HepG2 (cell line): ENCODE results near the gene BCAS4. TPM values are rescaled to one million over a fixed set of nuclear protein-coding genes. Genes with fewer than 3 reads are reported as not detected.

Experiments used
- AKAP8 ChIP-seq: sonication (generic); formaldehyde crosslinking; IDR thresholded peaks from 2 replicates; pipeline ENCODE4 v1.5.1; 2020; ENCODE audit warnings: mild to moderate bottlenecking, missing genetic modification reagents
- ATF3 ChIP-seq: sonication (generic); formaldehyde crosslinking; IDR thresholded peaks from 2 replicates; pipeline ENCODE4 v1.4.0; 2020; ENCODE audit warnings: missing genetic modification reagents
- ATF5 ChIP-seq: sonication (generic); formaldehyde crosslinking; IDR thresholded peaks from 2 replicates; pipeline ENCODE4 v1.4.0; 2020; ENCODE audit warnings: mild to moderate bottlenecking, low read depth, missing genetic modification reagents
- ATRX ChIP-seq: sonication (generic); formaldehyde crosslinking; IDR thresholded peaks from 2 replicates; pipeline ENCODE4 v1.4.0; 2020; ENCODE audit warnings: missing genetic modification reagents, borderline replicate concordance
- CAMTA2 ChIP-seq: sonication (generic); formaldehyde crosslinking; IDR thresholded peaks from 2 replicates; pipeline ENCODE4 v1.4.0; 2020; ENCODE audit warnings: mild to moderate bottlenecking, missing genetic modification reagents, borderline replicate concordance
- ETV6 ChIP-seq: sonication (generic); formaldehyde crosslinking; conservative IDR thresholded peaks from 2 replicates; pipeline ENCODE4 v1.4.0; 2020; ENCODE audit warnings: missing genetic modification reagents
- FOSL1 ChIP-seq: sonication (generic); formaldehyde crosslinking; IDR thresholded peaks from 2 replicates; pipeline ENCODE4 v1.9.0; 2021; ENCODE audit warnings: missing genetic modification reagents, borderline replicate concordance
- FOSL2 ChIP-seq: sonication (generic); formaldehyde crosslinking; IDR thresholded peaks from 2 replicates; pipeline ENCODE4 v1.4.0; 2020; ENCODE audit warnings: missing genetic modification reagents
- IRX3 ChIP-seq: sonication (generic); formaldehyde crosslinking; IDR thresholded peaks from 2 replicates; pipeline ENCODE4 v1.8.1; 2023; ENCODE audit warnings: mild to moderate bottlenecking, low read depth, missing genetic modification reagents, borderline replicate concordance
- JUND ChIP-seq: sonication (generic); formaldehyde crosslinking; IDR thresholded peaks from 2 replicates; pipeline ENCODE4 v1.8.0; 2022; ENCODE audit warnings: mild to moderate bottlenecking, missing genetic modification reagents
- KAT8 ChIP-seq: IDR thresholded peaks from 2 replicates; pipeline ENCODE4 v1.6.1; 2016; ENCODE audit warnings: missing genetic modification reagents, missing compliant biosample characterization
- KDM2A ChIP-seq: sonication (generic); formaldehyde crosslinking; IDR thresholded peaks from 2 replicates; pipeline ENCODE4 v1.4.0; 2020; ENCODE audit warnings: low read depth, missing genetic modification reagents, borderline replicate concordance
- KLF15 ChIP-seq: sonication (generic); formaldehyde crosslinking; IDR thresholded peaks from 2 replicates; pipeline ENCODE4 v1.8.1; 2023; ENCODE audit warnings: borderline replicate concordance, mild to moderate bottlenecking, inconsistent platforms, missing genetic modification reagents, mixed read lengths
- MYC ChIP-seq: sonication (generic); formaldehyde crosslinking; IDR thresholded peaks from 2 replicates; pipeline ENCODE4 v1.9.0; 2021; ENCODE audit warnings: missing genetic modification reagents, borderline replicate concordance
- POLR2G ChIP-seq: fragments of 200-400 bp; formaldehyde crosslinking; IDR thresholded peaks from 2 replicates; pipeline ENCODE4 v1.6.1; 2018; ENCODE audit warnings: mild to moderate bottlenecking, low read depth, low read length, moderate library complexity
- PRMT3 ChIP-seq: sonication (generic); formaldehyde crosslinking; IDR thresholded peaks from 2 replicates; pipeline ENCODE4 v1.8.1; 2022; ENCODE audit warnings: low read depth, mild to moderate bottlenecking, moderate library complexity, missing genetic modification reagents, borderline replicate concordance
- RCOR2 ChIP-seq: IDR thresholded peaks from 2 replicates; pipeline ENCODE4 v1.6.1; 2016; ENCODE audit warnings: missing biosample characterization, missing genetic modification reagents
- SALL2 ChIP-seq: sonication (generic); formaldehyde crosslinking; IDR thresholded peaks from 2 replicates; pipeline ENCODE4 v1.8.1; 2023; ENCODE audit warnings: mild to moderate bottlenecking, missing genetic modification reagents, inconsistent platforms
- TEAD2 ChIP-seq: sonication (generic); formaldehyde crosslinking; IDR thresholded peaks from 2 replicates; pipeline ENCODE4 v1.9.0; 2021; ENCODE audit warnings: missing genetic modification reagents
- UBTF ChIP-seq: sonication (generic); formaldehyde crosslinking; IDR thresholded peaks from 2 replicates; pipeline ENCODE4 v1.4.0; 2020; ENCODE audit warnings: mild to moderate bottlenecking, missing genetic modification reagents
- ZNF337 ChIP-seq: sonication (generic); formaldehyde crosslinking; IDR thresholded peaks from 2 replicates; pipeline ENCODE4 v1.5.1; 2020; ENCODE audit warnings: missing genetic modification reagents, low read depth, mild to moderate bottlenecking, borderline replicate concordance
- ZNF652 ChIP-seq: IDR thresholded peaks from 2 replicates; pipeline ENCODE4 v1.6.1; 2016; ENCODE audit warnings: low read depth, borderline replicate concordance
- ZNF704 ChIP-seq: sonication (generic); formaldehyde crosslinking; IDR thresholded peaks from 2 replicates; pipeline ENCODE4 v1.8.1; 2023; ENCODE audit warnings: mild to moderate bottlenecking, inconsistent platforms, moderate library complexity, missing genetic modification reagents, borderline replicate concordance
- ZNF839 ChIP-seq: sonication (generic); formaldehyde crosslinking; IDR thresholded peaks from 2 replicates; pipeline ENCODE4 v1.4.0; 2020; ENCODE audit warnings: missing genetic modification reagents, mild to moderate bottlenecking, borderline replicate concordance
- ZSCAN21 ChIP-seq: sonication (generic); formaldehyde crosslinking; IDR thresholded peaks from 2 replicates; pipeline ENCODE4 v1.8.0; 2022; ENCODE audit warnings: mild to moderate bottlenecking, missing genetic modification reagents, moderate library complexity, borderline replicate concordance
- ZSCAN25 ChIP-seq: sonication (generic); formaldehyde crosslinking; IDR thresholded peaks from 2 replicates; pipeline ENCODE4 v1.8.0; 2022; ENCODE audit warnings: mild to moderate bottlenecking, missing genetic modification reagents
- polyA plus RNA-seq, 8 experiments: library from polyadenylated mRNA; depleted of rRNA in 3 of 8; stranded (reverse) in 7 of 8; unstranded in 1 of 8; fragments of >200 nt; fragmentation: Illumina TruSeq in 4 of 8; extraction: Trizol in 4 of 8; gene quantifications; 2 replicates each; pipeline versions ENCODE4 v1.2.1 to v1.2.3, GENCODE V29; 2011 to 2016; ENCODE audit warnings: low read depth in 4 of 8, missing spikeins in 1 of 8, mixed read lengths in 1 of 8; ENCODE audit not compliant: insufficient read depth in 1 of 8
- total RNA-seq, 5 experiments: library from RNA; depleted of rRNA; stranded (reverse); fragments of >200 nt; fragmentation: Illumina TruSeq; extraction: Trizol; gene quantifications; 2 replicates each; pipeline ENCODE4 v1.2.3, GENCODE V29; 2016; ENCODE audit warnings: low read depth in 1 of 5

BCAS4 gene
- total and polyA plus RNA-seq, 2 of the 13 experiments (the other 11 are each of a cell fraction or from before 2014, with no cell fraction given), result 7.2 to 8.0 TPM

GRCh38 chr20:50790651-50791277, 4.1 kb upstream of the BCAS4 start (continued):
- TF ChIP-seq KLF15 (CRISPR knock-in tag), result peak; percentile 62
- peak; percentile 96 for TF ChIP-seq SALL2 (CRISPR knock-in tag)
- peak; percentile 75 for TF ChIP-seq FOSL2 (CRISPR knock-in tag)
- TF ChIP-seq JUND (CRISPR knock-in tag), result peak; percentile 64; the same call in 1 of the 2 replicates
- peak; percentile 99 for TF ChIP-seq UBTF (CRISPR knock-in tag)
- peak; percentile 88; the same call in 1 of the 2 replicates for TF ChIP-seq ZNF839 (CRISPR knock-in tag)
- 0 out of 2 replicates have a peak, but pooled peaks have one; percentile 59 for TF ChIP-seq ATF5 (CRISPR knock-in tag)
- peak; percentile 88 for TF ChIP-seq ZSCAN25 (CRISPR knock-in tag)
- no peak for TF ChIP-seq ATRX (CRISPR knock-in tag)
- peak; percentile 88 for TF ChIP-seq POLR2G
- peak; percentile 85; the same call in 1 of the 2 replicates for TF ChIP-seq ZSCAN21 (CRISPR knock-in tag)
- TF ChIP-seq TEAD2 (CRISPR knock-in tag), result peak; percentile 95; the same call in 1 of the 2 replicates
- TF ChIP-seq ETV6, result peak; percentile 95; the same call in 1 of the 2 replicates
- TF ChIP-seq ZNF652 (CRISPR knock-in tag), result no peak
- TF ChIP-seq PRMT3 (CRISPR knock-in tag), result peak; percentile 69; the same call in 1 of the 2 replicates
- TF ChIP-seq IRX3 (CRISPR knock-in tag), result peak; percentile 85; the same call in 1 of the 2 replicates
- TF ChIP-seq RCOR2 (CRISPR knock-in tag), result peak; percentile 91
- peak; percentile 97 for TF ChIP-seq KDM2A (CRISPR knock-in tag)
- TF ChIP-seq AKAP8 (CRISPR knock-in tag), result no peak
- TF ChIP-seq MYC, result peak; percentile 94
- TF ChIP-seq ATF3 (CRISPR knock-in tag), result peak; percentile 70
- 0 out of 2 replicates have a peak, but pooled peaks have one; percentile 22 for TF ChIP-seq CAMTA2
- peak; percentile 84 for TF ChIP-seq KAT8 (CRISPR knock-in tag)
- TF ChIP-seq FOSL1 (CRISPR knock-in tag), result peak; percentile 43; the same call in 1 of the 2 replicates
- peak; percentile 89; the same call in 1 of the 2 replicates for TF ChIP-seq ZNF337
- TF ChIP-seq ZNF704 (CRISPR knock-in tag), result peak; percentile 96; the same call in 1 of the 2 replicates
